Gastrocnemius medialis (tissue), 4 donors: ENCODE data around the gene NHERF2.

Experiments used
- POLR2A ChIP-seq, 2 donors: fragments of 450-650 bp; IDR thresholded peaks; one replicate each; pipeline ENCODE4 v1.6.1; 2017; ENCODE audit warnings: antibody characterized with exemption in 2 of 2, mild to moderate bottlenecking in 2 of 2, moderate library complexity in 2 of 2
- TF ChIP-seq, protein P1 (sequence below), 5 experiments: fragments of 450-650 bp in 3 of 5; fragments of 200-600 bp in 2 of 5; sonication (generic) in 2 of 5; IDR thresholded peaks in 4 of 5; conservative IDR thresholded peaks in 1 of 5; 1 replicate in 4 of 5; 2 replicates in 1 of 5; pipeline ENCODE4 v1.5.1; 2016 to 2019; ENCODE audit warnings: antibody characterized with exemption in 5 of 5, mild to moderate bottlenecking in 3 of 5, moderate library complexity in 3 of 5

DNA sequence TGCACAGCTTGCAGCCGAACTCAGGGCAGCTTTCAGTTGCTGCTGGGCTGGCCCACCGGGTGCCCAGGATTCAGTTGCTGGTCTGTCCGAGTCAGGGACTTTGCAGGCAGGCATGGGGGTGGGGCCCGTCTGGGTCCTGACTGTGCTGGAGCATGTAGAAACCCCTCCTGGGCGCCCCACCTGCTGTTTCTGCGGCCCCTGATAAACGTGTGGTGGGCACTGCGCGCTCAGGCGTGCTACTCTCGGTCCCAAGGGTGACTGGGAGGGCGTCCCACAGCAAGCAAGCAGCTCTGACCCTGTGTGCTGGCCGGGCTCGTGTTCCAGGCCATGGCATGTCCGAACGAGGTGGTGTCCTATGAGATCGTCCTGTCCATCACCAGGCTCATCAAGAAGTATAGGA is 33.6 kb downstream of the NHERF2 start:
- TF ChIP-seq POLR2A (IDR thresholded peaks at IDR 0.05), result no peak
- TF ChIP-seq, protein P1, sequence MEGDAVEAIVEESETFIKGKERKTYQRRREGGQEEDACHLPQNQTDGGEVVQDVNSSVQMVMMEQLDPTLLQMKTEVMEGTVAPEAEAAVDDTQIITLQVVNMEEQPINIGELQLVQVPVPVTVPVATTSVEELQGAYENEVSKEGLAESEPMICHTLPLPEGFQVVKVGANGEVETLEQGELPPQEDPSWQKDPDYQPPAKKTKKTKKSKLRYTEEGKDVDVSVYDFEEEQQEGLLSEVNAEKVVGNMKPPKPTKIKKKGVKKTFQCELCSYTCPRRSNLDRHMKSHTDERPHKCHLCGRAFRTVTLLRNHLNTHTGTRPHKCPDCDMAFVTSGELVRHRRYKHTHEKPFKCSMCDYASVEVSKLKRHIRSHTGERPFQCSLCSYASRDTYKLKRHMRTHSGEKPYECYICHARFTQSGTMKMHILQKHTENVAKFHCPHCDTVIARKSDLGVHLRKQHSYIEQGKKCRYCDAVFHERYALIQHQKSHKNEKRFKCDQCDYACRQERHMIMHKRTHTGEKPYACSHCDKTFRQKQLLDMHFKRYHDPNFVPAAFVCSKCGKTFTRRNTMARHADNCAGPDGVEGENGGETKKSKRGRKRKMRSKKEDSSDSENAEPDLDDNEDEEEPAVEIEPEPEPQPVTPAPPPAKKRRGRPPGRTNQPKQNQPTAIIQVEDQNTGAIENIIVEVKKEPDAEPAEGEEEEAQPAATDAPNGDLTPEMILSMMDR (IDR thresholded peaks at IDR 0.05 in 4 of 5, conservative IDR thresholded peaks at IDR 0.05 in 1 of 5), result no peak
